Fibroblast of gingiva (primary cell): ENCODE measurements around the gene CYB561.
A peak's percentile ranks its signal among the peaks of the same experiment; 100 is the strongest.

Experiments used
- DNase-seq: peaks from one replicate; pipeline ENCODE4 v3.0.0-alpha.2; 2011; ENCODE audit warnings: low read depth

The CYB561 gene

DNA sequence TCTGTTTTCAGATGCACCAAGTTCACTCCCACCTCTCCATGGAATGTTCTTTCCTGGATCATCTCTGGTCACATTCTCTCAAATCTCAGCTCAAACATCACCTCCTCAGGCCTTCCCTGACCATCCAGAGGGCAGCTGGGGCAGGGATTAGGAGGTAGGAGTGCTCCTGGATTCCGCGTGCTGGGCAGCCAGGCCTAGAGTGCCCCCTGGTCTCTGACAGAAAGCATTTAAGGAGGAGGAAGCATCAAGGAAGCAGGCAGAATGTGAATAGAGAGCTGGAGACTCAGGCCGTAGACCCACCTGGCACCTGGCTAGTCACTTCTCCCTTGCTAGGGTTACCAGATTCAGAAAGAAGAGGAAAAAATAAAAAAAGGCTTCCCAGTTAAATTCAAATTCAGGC lies 2.5 kb upstream of the CYB561 start:
- no peak for DNase-seq

GRCh38 chr17:63447471-63448009 lies 1.4 kb upstream of the CYB561 start:
- DNase-seq = no peak

GRCh38 chr17:63446753-63447470 lies 806 bp upstream of the CYB561 start:
- DNase-seq = peak; percentile 70

DNA sequence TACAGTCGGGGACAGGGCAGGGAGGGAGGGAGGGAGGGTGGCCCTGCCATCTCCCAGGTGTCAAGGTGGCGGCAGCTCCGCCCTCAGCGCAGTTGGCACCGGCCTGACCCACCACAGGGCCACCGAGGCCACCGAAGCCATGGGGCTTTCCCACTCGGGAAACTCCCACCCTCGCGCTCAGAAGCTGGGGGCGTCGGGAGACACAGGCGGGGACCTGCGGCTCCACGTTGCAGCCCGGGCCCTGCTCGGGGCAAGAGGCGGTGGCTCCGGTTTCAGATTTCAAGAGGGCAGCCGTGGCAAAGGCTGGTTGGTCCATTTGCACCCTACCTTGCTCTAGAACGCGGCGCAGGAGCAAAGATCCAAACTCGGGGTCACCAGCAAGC lies 544 bp downstream of the CYB561 start:
- peak; percentile 33 for DNase-seq

DNA sequence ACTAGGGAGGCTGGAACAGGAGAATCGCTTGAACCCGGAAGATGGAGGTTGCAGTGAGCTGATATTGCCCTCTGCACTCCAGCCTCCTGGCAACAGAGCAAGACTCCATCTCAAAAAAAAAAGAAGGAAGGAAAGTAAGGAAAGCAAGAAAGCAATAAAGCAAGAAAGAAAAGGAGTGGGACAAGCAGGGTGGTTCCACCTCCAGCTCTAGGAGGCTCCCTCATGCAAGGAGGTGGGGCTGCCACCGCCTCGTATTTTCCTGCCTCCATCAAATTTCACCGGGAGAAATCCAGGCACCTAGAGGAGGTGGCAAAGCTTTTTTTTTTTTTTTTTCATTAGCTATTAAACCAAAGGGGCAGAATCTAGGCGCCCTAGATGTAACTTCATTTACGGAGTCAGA lies 1.0 kb downstream of the CYB561 start:
- no peak for DNase-seq

DNA sequence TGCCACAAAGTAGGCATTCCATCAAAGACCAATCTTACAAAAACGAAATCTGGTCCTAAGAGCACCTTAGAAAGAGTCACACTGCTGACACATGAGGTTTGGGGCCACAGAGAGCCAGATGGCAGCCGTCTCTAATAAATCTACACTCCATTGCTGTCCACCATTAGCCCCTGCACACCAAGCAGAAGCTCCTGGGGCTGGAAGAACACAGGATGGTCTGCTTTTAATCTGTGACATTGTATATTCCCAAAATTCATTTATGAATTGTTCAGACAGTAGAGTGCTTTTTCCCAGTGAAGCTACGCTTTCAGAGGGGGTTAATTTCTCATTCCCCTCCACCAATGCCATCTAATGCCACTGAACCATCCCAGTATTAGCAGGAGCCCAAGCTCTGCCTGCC lies 1.6 kb downstream of the CYB561 start:
- no peak for DNase-seq

- DNase-seq = no peak
Measured at GRCh38 chr17:63443053-63443452, 3.1 kb downstream of the CYB561 start.

GRCh38 chr17:63442549-63443035 lies 3.5 kb downstream of the CYB561 start:
- no peak for DNase-seq

DNA sequence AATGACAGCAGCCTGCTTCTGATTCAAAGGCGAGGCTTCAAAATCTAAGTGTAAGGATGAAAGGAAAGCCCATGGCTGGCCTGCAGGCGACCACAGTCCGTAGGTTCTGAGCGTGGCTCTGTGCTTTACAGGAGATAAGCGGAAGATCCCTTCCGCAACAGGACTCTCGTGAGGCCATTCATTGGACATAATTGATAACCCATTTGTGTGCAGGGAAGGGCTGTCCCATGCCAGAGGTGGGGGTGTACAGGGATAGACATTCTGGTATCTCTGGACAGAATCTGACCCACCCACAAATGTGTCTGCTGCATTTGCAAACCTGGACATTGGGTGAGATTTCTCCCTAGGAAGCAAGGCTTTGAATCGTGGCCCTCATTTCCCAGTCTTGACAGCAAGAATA lies 4.0 kb downstream of the CYB561 start:
- no peak for DNase-seq

- no peak for DNase-seq
Measured at GRCh38 chr17:63441654-63442053, 4.5 kb downstream of the CYB561 start.

GRCh38 chr17:63440770-63441335 lies 5.3 kb downstream of the CYB561 start:
- no peak for DNase-seq

DNA sequence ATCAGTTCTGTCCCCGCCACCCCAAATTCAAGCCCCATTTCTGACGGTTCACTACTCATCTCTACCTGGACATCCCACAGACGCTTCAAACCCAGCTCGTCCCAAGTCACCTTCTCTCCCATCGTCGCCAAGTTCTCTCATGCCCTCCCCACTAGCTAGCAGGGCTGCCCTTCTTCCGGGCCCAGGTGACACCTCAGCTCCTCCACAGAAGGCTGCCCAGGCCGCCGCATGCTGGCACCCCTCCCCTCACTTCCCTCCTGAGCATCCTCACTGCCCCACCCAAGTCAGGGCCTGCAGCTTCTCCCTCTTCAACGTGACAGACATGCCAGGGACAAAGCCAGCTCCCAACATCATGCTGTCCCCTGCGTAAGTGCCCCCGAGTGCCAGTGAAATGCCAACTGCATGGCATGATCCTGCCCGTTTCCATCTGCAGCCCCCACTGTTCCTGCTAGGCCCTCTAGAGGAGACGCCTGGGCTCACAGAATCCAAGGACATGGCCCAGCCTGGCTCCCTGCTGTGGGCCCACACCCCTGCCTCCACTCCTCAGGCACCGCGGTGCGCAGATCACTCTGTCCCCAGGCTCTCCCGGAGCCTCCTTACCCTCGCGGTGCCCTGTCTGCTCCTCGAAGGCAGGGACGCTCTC lies 5.9 kb downstream of the CYB561 start:
- DNase-seq = no peak

DNA sequence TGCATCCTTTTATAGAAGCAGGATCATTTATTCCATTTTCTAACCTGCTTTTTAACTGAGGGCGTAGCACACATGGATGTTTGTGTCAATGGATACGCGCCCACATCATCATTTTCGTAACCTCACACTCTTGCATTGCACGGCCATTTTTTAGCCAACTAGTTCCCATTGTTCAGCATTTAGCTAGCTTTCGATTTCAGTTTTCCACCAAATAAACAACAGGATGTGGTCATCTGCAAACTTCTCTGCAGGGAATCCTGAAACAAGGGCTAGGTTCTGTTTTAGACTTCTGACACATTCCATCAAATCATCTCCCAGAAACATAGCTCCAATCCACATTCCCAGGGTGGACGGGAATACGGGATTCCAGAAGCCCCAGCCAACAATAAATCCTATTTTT lies 6.4 kb downstream of the CYB561 start:
- peak; percentile 72 for DNase-seq

DNA sequence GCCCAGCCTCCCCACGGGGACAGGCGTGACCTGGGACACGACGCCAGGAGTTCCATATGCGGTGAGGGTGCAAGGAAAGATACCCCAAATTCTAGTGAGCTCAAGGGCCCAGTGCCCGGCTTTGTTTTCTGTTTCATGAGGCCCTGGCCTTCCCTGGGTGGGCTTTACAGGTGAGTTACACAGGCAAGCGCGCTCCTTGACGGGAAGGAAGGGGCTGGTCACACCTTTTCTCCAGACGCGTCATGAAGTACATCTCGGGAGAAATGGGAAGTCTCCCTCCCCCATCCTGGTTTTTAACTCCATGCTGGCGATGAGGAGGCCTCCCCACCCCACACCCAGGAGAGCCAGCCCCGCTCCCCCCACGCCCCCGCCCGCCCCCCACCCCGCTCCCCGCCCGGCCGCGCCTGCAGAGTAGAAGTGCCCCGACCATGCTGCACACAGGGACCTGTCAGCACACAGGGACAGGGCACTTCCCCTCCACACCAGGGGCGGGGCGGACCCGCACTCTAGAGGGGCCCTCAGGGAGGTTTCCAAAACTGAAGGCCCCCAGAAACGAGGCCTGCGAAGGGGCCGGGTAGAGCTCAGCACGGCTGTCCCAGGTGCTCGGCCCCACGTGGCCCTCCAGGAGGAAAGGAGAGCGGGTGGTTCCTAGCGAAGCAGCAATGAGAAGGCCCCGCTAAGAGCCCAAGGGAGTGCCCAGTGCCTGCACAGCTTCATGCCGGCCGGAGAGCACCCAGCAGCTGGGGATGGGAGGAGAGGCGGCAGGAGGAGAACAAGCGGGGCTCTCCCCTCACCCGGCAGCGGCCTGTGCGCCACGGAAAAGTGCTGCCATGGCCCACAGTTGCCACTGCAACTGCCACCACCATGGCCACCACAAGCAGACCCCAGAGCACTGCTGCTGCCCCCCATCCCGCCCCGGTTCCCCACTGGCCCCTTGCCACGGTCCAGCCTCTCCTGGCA lies 7.7 kb downstream of the CYB561 start:
- DNase-seq = no peak

GRCh38 chr17:63437287-63438091 lies 8.6 kb downstream of the CYB561 start:
- DNase-seq = peak; percentile 39

GRCh38 chr17:63436523-63437110 lies 9.5 kb downstream of the CYB561 start:
- DNase-seq = peak; percentile 34

- no peak for DNase-seq
Measured at GRCh38 chr17:63435681-63436522, 10.2 kb downstream of the CYB561 start.

- DNase-seq = peak; percentile 59
Measured at GRCh38 chr17:63434951-63435571, 11.0 kb downstream of the CYB561 start.
